ENCODE measurements around the gene CCDC89.

DNA sequence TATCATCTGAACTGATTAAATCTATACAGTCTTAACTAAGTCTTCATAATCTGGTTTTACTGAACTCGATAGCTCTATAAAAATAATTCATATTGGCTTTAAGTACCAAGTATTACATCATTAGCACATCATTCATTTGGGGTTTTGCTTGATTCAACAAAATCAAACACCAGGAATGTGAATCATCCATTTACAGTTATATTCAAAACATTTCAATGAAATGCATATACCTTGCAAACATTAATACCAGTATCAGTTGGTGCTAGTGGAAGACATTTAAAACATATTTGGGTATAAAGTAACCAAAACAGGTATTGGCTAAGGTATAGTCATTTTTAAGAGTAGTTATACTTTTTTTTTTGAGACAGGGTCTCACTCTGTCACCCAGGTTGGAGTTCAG lies 12.2 kb upstream of the CCDC89 start:
- TF ChIP-seq, protein P1, sequence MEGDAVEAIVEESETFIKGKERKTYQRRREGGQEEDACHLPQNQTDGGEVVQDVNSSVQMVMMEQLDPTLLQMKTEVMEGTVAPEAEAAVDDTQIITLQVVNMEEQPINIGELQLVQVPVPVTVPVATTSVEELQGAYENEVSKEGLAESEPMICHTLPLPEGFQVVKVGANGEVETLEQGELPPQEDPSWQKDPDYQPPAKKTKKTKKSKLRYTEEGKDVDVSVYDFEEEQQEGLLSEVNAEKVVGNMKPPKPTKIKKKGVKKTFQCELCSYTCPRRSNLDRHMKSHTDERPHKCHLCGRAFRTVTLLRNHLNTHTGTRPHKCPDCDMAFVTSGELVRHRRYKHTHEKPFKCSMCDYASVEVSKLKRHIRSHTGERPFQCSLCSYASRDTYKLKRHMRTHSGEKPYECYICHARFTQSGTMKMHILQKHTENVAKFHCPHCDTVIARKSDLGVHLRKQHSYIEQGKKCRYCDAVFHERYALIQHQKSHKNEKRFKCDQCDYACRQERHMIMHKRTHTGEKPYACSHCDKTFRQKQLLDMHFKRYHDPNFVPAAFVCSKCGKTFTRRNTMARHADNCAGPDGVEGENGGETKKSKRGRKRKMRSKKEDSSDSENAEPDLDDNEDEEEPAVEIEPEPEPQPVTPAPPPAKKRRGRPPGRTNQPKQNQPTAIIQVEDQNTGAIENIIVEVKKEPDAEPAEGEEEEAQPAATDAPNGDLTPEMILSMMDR (IDR thresholded peaks at IDR 0.05) = no peak
- TF ChIP-seq EP300 (IDR thresholded peaks at IDR 0.05) (no peak), POLR2A (IDR thresholded peaks at IDR 0.05) (no peak)

Data from tibial nerve (tissue), 4 donors.